ENCODE data around the gene NTM. TPM values are rescaled to one million over a fixed set of nuclear protein-coding genes. Genes with fewer than 3 reads are reported as not detected.

Gene NTM
- total and polyA plus RNA-seq, 2 of the 8 experiments (the other 6 are each of a cell fraction or from before 2014, with no cell fraction given) = 13.4 to 20.0 TPM

- Histone ChIP-seq H3K14ac (ENCODE audit: insufficient read length) (no peak overlapping the region), H4K20me1 (replicated peaks in 1 of 2; ENCODE audit: control insufficient read depth in 1 of 2, insufficient read depth in 2 of 2, low read length in 2 of 2) (no peaks in the 10 kb centered on the region), H3K18ac (ENCODE audit: extremely low read depth, low read length) (no peak overlapping the region), H3K23ac (ENCODE audit: insufficient read length) (no peak overlapping the region), H2BK5ac (ENCODE audit: low read depth, low read length) (no peak overlapping the region), H2AFZ (ENCODE audit: low read length) (no peak overlapping the region), H2BK20ac (ENCODE audit: low read length) (no peak overlapping the region), H3K23me2 (ENCODE audit: low read depth, low read length) (no peaks in the 10 kb centered on the region), H3K36me3 (ENCODE audit: control insufficient read depth in 2 of 4, insufficient read depth in 4 of 4, low read length in 3 of 4) (no peaks in the 10 kb centered on the region), H3K27ac (ENCODE audit: low read depth, low read length) (no peak overlapping the region), H3K56ac (replicated peaks; ENCODE audit: insufficient read length, low read depth, low read length) (no peak overlapping the region), H3K4me1 (replicated peaks in 1 of 4; ENCODE audit: control insufficient read depth in 3 of 4, insufficient read depth in 4 of 4, low read length in 3 of 4) (peaks cover 0 to 6% (median 3%) of the 10 kb centered on the region in 4 experiments; a peak in 5 of 7 replicates), H4K8ac (ENCODE audit: extremely low read depth, insufficient read depth, low read length) (no peak overlapping the region), H2AK5ac (ENCODE audit: low read depth, low read length) (no peak overlapping the region), H4K91ac (replicated peaks; ENCODE audit: insufficient read length, low read length) (no peak overlapping the region), H2BK12ac (ENCODE audit: low read depth, low read length) (no peak overlapping the region), H3K79me2 (ENCODE audit: control insufficient read depth in 1 of 2, insufficient read depth in 2 of 2, low read length in 2 of 2) (no peaks in the 10 kb centered on the region), H3K9ac (replicated peaks in 1 of 4; ENCODE audit: extremely low read depth in 1 of 4, low read depth in 3 of 4, low read length in 3 of 4) (no peak overlapping the region), H3K79me1 (ENCODE audit: low read depth, low read length) (no peaks in the 10 kb centered on the region), H3K4me3 (ENCODE audit: extremely low read depth in 1 of 4, insufficient read depth in 2 of 4, low read depth in 3 of 4, low read length in 4 of 4) (no peak overlapping the region), H3K27me3 (replicated peaks in 1 of 4; ENCODE audit: control insufficient read depth in 3 of 4, extremely low read depth in 1 of 4, insufficient read depth in 3 of 4, low read length in 3 of 4) (no peaks in the 10 kb centered on the region), H3K9me3 (ENCODE audit: insufficient read depth in 2 of 2, low read depth in 1 of 2, low read length in 1 of 2) (no peaks in the 10 kb centered on the region), H4K5ac (ENCODE audit: insufficient read length, low read depth, low read length) (no peak overlapping the region), H2BK120ac (replicated peaks; ENCODE audit: low read depth, low read length) (no peak overlapping the region), H3K4me2 (ENCODE audit: insufficient read depth in 1 of 2, low read depth in 2 of 2, low read length in 2 of 2) (no peak overlapping the region), H3K4ac (replicated peaks; ENCODE audit: insufficient read length, low read depth, low read length) (no peak overlapping the region), H2BK15ac (ENCODE audit: low read length) (no peak overlapping the region)
- WGBS, 2 experiments (ENCODE audit: extremely low coverage in 1 of 2, insufficient coverage in 1 of 2, insufficient read length in 1 of 2, insufficient replicate concordance in 2 of 2, low coverage in 1 of 2, low lambda C conversion rate in 2 of 2, missing lambda C conversion rate in 1 of 2) = 93% methylated on average over 6 of the region's 6 CpGs; no CpG with 5 or more reads in 1 of the 2 experiments
- POLR2A ChIA-PET (ENCODE audit: partially characterized antibody) = interaction anchor here (1.6 kb wide), 1 partner anchor 25 kb away, joined by 3 read pairs; no protein-coding TSS in a partner anchor
- DNase-seq (ENCODE audit: low read depth in 1 of 2, low spot score in 2 of 2) = no peak
- CTCF ChIA-PET (ENCODE audit: partially characterized antibody) = interaction anchor here (0.6 to 2.0 kb wide), 4 partner anchors 9 to 877 kb away, joined by 3 to 10 read pairs (median 3); no protein-coding TSS in a partner anchor
- no peak for FAIRE-seq
- TF ChIP-seq NRF1 (IDR thresholded peaks at IDR 0.05; ENCODE audit: low read depth, low read length) = no peak
- TF ChIP-seq KDM4A (IDR thresholded peaks at IDR 0.05; ENCODE audit: low read depth, low read length, severe bottlenecking) = no peak
- TF ChIP-seq, protein P1, sequence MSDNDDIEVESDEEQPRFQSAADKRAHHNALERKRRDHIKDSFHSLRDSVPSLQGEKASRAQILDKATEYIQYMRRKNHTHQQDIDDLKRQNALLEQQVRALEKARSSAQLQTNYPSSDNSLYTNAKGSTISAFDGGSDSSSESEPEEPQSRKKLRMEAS (IDR thresholded peaks at IDR 0.05) = no peak
- TF ChIP-seq SIN3A (conservative IDR thresholded peaks at IDR 0.05 in 1 of 2, IDR thresholded peaks at IDR 0.05 in 1 of 2; ENCODE audit: low read depth in 1 of 2, low read length in 2 of 2) = no peak
- TF ChIP-seq CHD2 (IDR thresholded peaks at IDR 0.05; ENCODE audit: low read length) = no peak
- TF ChIP-seq SIX5 (IDR thresholded peaks at IDR 0.05; ENCODE audit: low read depth, low read length) = no peak
- TF ChIP-seq SIRT6 (IDR thresholded peaks at IDR 0.05; ENCODE audit: low read length) = no peak
- TF ChIP-seq RNF2 (IDR thresholded peaks at IDR 0.05; ENCODE audit: borderline replicate concordance, low read depth, low read length, missing control alignments, poor library complexity, severe bottlenecking) = no peak
- no peak for TF ChIP-seq JUN (IDR thresholded peaks at IDR 0.05; ENCODE audit: low read depth, low read length)
- TF ChIP-seq ATF2 (IDR thresholded peaks at IDR 0.05; ENCODE audit: low read length) = no peak
- no peak for TF ChIP-seq TAF1 (IDR thresholded peaks at IDR 0.05; ENCODE audit: low read depth, low read length)
- no peak for TF ChIP-seq RAD21 (IDR thresholded peaks at IDR 0.05 in 1 of 2, conservative IDR thresholded peaks at IDR 0.05 in 1 of 2; ENCODE audit: low read depth in 2 of 2, low read length in 2 of 2)
These were observed 20.8 kb downstream of the NTM start for GRCh38 chr11:131391176-131391575.
